BLaER1 (cell line): ENCODE results near the gene SLC7A8.
A peak's percentile ranks its signal among the peaks of the same experiment; 100 is the strongest.

ENCODE experiments used
- H3K27ac ChIP-seq: shearing (Covaris generic); formaldehyde crosslinking; 2 replicates; pipeline ENCODE4 v1.8.1; 2022
- H3K27me3 ChIP-seq: shearing (Covaris generic); formaldehyde crosslinking; 2 replicates; pipeline ENCODE4 v1.8.1; 2022
- H3K36me3 ChIP-seq: shearing (Covaris generic); formaldehyde crosslinking; 2 replicates; pipeline ENCODE4 v1.8.1; 2022
- H3K4me1 ChIP-seq: shearing (Covaris generic); formaldehyde crosslinking; 2 replicates; pipeline ENCODE4 v1.8.1; 2022
- H3K4me2 ChIP-seq: shearing (Covaris generic); formaldehyde crosslinking; 2 replicates; pipeline ENCODE4 v1.8.1; 2022
- H3K4me3 ChIP-seq: shearing (Covaris generic); formaldehyde crosslinking; 2 replicates; pipeline ENCODE4 v1.8.1; 2022
- H3K9ac ChIP-seq: shearing (Covaris generic); formaldehyde crosslinking; 2 replicates; pipeline ENCODE4 v1.8.1; 2022
- H3K9me3 ChIP-seq: shearing (Covaris generic); formaldehyde crosslinking; 2 replicates; pipeline ENCODE4 v1.8.1; 2022
- H4K20me1 ChIP-seq: shearing (Covaris generic); formaldehyde crosslinking; 2 replicates; pipeline ENCODE4 v1.8.1; 2022
- Cebpa-rat ChIP-seq: shearing (Covaris generic); IDR thresholded peaks from 2 replicates; pipeline ENCODE4 v1.8.1; 2022

The SLC7A8 gene

DNA sequence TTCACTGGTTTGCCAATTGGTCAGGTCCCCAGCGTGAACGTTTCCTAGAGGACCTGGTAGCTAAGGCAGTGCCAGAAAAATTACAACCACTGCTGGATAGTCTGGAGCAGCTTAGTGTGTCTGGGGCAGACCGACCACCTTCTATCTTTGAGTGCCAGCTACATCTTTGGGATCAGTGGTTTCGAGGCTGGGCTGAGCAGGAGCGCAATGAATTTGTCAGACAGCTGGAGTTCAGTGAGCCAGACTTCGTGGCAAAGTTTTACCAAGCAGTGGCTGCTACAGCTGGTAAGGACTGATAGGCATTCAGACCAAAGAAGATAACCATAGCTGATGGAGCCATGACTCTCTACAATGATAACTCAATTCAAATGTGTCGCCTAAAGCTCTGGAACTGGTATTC is 85.7 kb downstream of the SLC7A8 start:
- no peaks in the 10 kb centered on the region for H3K27me3 ChIP-seq
- H3K9ac ChIP-seq = no peak overlapping the region
- H3K9me3 ChIP-seq = no peaks in the 10 kb centered on the region
- H3K4me1 ChIP-seq = peaks cover 51% of the 10 kb centered on the region
- H4K20me1 ChIP-seq = peaks cover 50% of the 10 kb centered on the region
- peaks cover 28% of the 10 kb centered on the region for H3K36me3 ChIP-seq
- no peak for TF ChIP-seq Cebpa-rat
- peak overlapping the region; percentile 88; the same call in 1 of the 2 replicates for H3K4me2 ChIP-seq
- no peak overlapping the region for H3K27ac ChIP-seq
- H3K4me3 ChIP-seq = no peak overlapping the region

DNA sequence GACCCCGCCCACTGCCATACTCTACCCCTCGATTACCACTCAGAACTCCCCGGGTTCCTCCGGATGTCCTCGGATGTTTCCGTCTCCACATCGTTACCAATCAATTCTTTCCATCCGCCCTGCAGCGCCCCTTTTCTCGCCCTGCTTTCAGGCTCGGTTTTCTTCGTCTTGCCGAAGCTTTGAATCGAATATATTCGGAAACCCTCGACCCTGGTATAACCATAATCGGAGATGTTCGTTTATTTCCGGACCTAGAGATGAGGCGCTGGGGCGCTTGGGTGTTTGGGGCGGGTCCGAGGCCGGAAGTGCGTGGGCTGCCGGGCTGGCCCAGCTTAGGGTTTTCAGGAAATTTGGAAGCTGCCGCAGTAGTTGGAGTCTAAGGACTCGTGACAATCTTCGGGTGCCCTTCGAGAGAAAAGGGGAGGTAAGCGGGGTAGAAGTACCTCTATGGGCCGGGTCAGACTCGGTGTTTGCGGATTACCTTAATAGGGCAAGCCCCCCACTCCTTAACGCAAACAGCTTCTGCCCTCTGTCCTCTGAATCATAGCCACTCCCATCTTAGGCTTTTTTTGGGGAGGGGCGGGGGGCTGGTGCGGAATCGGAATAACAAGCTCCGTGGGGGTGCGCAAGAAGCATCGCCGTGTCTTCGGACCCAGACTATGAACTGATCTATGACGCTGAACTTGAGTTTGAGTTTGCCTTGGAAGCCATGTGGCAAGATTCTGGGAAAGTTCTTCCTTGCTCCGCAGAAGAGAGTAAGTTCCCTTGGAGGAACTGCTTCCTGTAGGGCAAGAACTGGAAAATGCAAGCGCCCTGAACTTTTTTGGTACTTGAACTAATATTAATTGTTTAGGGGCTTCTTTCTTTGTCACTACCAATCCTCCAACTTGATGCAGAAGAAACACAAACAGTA is 88.0 kb downstream of the SLC7A8 start, which contains the start of gene C14orf119:
C14orf119 (plus strand) TSS at position 310 of the 913 bp plus-strand sequence. CDS start 2,154 bp downstream, outside the sequence.
- peak within 1 kb of the TSS; percentile 80 for H3K4me3 ChIP-seq

DNA sequence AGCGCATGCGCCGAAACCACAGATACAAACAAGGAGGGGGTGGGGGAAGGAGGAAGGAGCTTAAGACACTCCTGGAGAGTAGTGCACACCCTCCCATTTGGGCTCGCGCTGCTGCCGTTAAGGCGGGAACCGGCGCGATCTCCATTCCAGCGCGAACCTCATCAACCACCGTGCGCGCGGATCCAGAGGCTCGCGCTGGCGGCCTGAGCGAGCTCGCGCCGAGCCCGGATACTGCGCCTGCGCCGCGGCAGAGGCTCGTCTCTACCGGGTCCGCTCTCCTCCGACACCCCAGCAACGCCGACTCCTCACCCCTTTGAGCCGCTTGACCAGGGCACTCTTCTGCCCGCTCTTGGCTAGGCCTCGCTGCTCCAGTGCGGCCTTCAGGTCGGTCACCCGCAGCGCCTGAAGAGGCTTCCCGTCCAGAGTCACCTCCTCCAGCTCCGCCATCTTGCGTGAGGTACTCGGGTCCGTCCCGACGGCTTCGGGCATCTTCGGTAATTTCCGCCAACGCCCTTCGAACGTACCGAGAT is 88.7 kb downstream of the SLC7A8 start, which contains the start of gene ACIN1:
ACIN1 (minus strand) TSS at position 471 of the 530 bp plus-strand sequence; CDS start at position 447, 24 bp downstream.
- no peak for TF ChIP-seq Cebpa-rat
- Histone ChIP-seq H3K4me2 (peak within 1 kb of the TSS; percentile 93), H3K9me3 (no peaks in the 10 kb centered on the region), H4K20me1 (peaks cover 76% of the 10 kb centered on the region), H3K27ac (peak within 1 kb of the TSS; percentile 94), H3K4me3 (peak within 1 kb of the TSS; percentile 80), H3K4me1 (peaks cover 36% of the 10 kb centered on the region), H3K27me3 (no peaks in the 10 kb centered on the region), H3K36me3 (peaks cover 59% of the 10 kb centered on the region), H3K9ac (peak within 1 kb of the TSS; percentile 94)

More for the DNA sequence above, 88.0 kb downstream of the SLC7A8 start, which contains the start of gene C14orf119:
- Histone ChIP-seq H3K27me3 (no peaks in the 10 kb centered on the region), H4K20me1 (peaks cover 74% of the 10 kb centered on the region), H3K4me2 (peak within 1 kb of the TSS; percentile 93), H3K4me1 (peaks cover 39% of the 10 kb centered on the region), H3K9me3 (no peaks in the 10 kb centered on the region), H3K27ac (peak within 1 kb of the TSS; percentile 94), H3K36me3 (peaks cover 51% of the 10 kb centered on the region), H3K9ac (peak within 1 kb of the TSS; percentile 94)
- no peak for TF ChIP-seq Cebpa-rat

DNA sequence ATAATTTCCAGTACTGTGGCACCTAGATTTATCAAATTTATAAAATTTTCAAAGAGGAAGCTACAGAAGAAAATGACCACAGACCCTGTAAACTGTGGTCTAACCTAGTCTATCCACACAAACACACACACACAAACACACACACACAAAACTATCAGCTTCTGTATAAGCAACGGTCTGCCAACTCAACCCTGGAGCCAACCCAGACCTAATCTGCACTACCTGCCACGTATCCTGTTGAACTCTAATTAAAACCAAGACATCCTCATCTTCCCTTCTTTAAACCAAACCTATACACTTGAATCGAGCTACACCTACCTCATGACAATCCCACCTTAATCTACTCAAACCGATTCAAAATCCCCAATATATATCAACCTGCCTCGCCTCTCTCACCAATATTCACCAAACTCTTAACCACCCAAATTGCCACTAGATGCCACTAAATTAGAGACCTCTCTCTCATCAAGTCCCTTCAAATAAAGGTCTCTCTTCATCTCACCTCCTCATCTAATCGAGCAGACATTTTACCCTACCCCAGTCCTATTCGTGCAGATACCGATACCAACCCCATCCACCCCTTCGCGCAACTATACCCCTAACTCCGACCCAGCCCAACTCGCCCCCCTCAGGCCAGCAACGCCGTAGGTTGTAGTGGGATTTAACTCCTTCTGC is 89.3 kb downstream of the SLC7A8 start:
- Histone ChIP-seq H3K9me3 (no peaks in the 10 kb centered on the region), H3K27me3 (no peaks in the 10 kb centered on the region), H3K4me1 (peaks cover 36% of the 10 kb centered on the region), H3K9ac (peak overlapping the region; percentile 94), H3K27ac (peak overlapping the region; percentile 94), H3K36me3 (peaks cover 60% of the 10 kb centered on the region), H4K20me1 (peaks cover 76% of the 10 kb centered on the region), H3K4me2 (peak overlapping the region; percentile 93), H3K4me3 (peak overlapping the region; percentile 80)
- TF ChIP-seq Cebpa-rat = no peak

DNA sequence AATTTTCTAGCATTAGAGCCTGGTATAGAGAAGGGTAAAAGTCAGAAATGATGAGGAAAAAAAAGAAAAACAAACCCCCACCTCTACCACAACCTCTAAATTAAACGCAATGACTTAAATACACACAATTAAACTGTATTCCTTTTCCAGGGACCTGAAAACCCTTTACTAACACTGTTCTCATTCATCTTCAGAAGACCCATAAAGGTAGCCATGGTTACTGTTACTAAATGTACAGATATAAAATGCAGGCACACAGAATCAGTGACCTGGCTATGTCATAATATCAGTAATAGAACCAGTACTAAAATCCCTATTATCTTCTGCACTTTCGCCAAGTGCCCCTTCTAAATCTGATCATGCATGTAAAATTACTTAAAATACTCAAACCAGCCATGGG is 89.9 kb downstream of the SLC7A8 start:
- H3K9me3 ChIP-seq = no peaks in the 10 kb centered on the region
- H3K4me2 ChIP-seq = peak overlapping the region; percentile 93
- no peaks in the 10 kb centered on the region for H3K27me3 ChIP-seq
- peaks cover 61% of the 10 kb centered on the region for H3K36me3 ChIP-seq
- H3K4me1 ChIP-seq = peaks cover 36% of the 10 kb centered on the region
- H3K4me3 ChIP-seq = peak overlapping the region; percentile 80
- TF ChIP-seq Cebpa-rat = no peak
- no peak overlapping the region for H3K27ac ChIP-seq
- H3K9ac ChIP-seq = peak overlapping the region; percentile 94
- peaks cover 79% of the 10 kb centered on the region for H4K20me1 ChIP-seq

DNA sequence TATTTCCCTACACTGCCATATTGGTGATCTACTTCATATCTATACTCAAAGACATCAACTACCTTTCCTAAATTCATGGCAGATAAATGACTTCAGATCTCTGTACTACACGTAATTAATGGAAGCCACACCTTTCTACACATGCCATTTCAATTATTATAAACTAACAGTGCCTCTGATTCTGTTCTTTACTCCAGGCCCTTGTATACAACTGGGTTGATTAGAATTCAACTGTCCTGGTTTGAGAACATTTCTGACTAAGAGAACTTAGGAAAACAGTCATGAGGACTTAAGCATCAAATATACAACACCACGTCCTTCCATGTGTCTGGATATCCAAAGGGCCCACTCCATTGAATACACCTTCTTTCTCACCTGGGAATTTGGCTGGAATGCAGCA is 90.4 kb downstream of the SLC7A8 start:
- Histone ChIP-seq H4K20me1 (peaks cover 79% of the 10 kb centered on the region), H3K4me2 (peak overlapping the region; percentile 93), H3K4me3 (no peak overlapping the region), H3K9ac (no peak overlapping the region), H3K27me3 (no peaks in the 10 kb centered on the region), H3K36me3 (peaks cover 61% of the 10 kb centered on the region), H3K4me1 (peaks cover 35% of the 10 kb centered on the region), H3K9me3 (no peaks in the 10 kb centered on the region), H3K27ac (no peak overlapping the region)
- TF ChIP-seq Cebpa-rat = no peak

DNA sequence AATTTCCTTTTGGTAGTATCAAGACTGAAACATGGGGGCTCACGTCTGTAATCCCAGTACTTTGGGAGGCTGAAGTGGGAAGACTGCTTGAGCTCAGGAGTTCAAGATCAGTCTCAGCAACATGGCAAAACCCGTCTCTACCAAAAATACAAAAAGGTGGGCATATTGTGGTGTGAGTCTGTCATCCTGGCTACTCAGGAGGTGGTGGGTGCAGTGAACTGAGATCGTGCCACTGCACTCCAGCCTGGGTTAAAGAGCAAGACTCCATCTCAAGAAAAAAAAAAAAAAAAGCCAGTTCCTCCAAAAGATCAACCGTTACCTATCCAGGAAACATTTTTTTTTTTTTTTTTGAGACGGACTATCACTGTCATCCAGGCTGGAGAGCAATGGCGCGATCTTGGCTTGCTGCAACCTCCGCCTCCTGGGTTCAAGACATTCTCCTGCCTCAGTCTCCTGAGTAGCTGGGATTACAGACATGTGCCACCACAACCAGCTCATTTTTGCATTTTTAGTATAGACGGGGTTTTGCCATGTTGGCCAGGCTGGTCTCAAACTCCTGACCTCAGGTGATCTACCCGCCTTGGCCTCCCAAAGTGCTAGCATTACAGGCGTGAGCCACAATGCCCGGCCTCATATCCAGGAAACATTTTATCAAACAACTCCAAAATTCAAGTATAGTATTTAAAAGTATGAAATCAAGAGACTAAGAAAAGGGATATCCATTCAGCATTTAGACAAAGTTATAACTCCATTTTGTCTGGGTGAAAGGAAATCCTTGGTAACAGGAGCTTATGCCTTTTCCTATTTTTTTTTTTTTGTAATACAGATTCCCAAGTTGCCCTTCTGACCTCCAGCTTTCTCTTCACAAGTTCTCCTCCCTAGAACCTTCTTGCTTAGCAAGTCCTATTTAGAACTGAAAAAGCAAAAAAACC is 91.9 kb downstream of the SLC7A8 start:
- H3K4me1 ChIP-seq = peaks cover 19% of the 10 kb centered on the region
- peaks cover 69% of the 10 kb centered on the region for H3K36me3 ChIP-seq
- H3K4me3 ChIP-seq = no peak overlapping the region
- no peaks in the 10 kb centered on the region for H3K27me3 ChIP-seq
- no peak for TF ChIP-seq Cebpa-rat
- no peaks in the 10 kb centered on the region for H3K9me3 ChIP-seq
- H3K27ac ChIP-seq = no peak overlapping the region
- no peak overlapping the region for H3K9ac ChIP-seq
- no peak overlapping the region for H3K4me2 ChIP-seq
- H4K20me1 ChIP-seq = peaks cover 79% of the 10 kb centered on the region

DNA sequence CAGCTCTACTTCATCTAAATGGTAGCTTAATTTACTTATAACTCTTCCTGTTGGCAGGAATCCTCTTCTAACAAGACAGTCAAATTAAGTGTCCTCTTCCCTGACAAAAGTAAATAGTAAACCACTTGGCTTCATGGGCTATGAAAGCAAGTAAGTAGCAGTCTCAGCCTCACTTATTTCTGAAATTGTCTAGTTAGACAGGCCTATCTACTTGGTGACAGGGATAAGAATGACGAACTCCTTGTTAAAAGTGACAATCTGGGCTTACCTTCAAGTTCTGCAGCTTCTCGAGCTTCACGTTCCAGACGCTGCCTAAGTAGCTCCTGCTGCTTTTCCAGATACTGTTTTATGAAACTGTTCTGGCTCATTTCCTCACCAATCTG is 93.2 kb downstream of the SLC7A8 start:
- peaks cover 13% of the 10 kb centered on the region for H3K4me1 ChIP-seq
- H3K27ac ChIP-seq = no peak overlapping the region
- no peak overlapping the region for H3K9ac ChIP-seq
- H3K4me2 ChIP-seq = no peak overlapping the region
- TF ChIP-seq Cebpa-rat = no peak
- no peaks in the 10 kb centered on the region for H3K27me3 ChIP-seq
- H3K4me3 ChIP-seq = no peak overlapping the region
- peaks cover 91% of the 10 kb centered on the region for H4K20me1 ChIP-seq
- H3K9me3 ChIP-seq = no peaks in the 10 kb centered on the region
- peaks cover 82% of the 10 kb centered on the region for H3K36me3 ChIP-seq
